Transverse colon (tissue), 4 donors: Measurements from ENCODE around the gene HADH. TPM values are rescaled to one million over a fixed set of nuclear protein-coding genes. Genes with fewer than 3 reads are reported as not detected.

ENCODE experiments used
- DNase-seq: peaks from one replicate; pipeline ENCODE4 v3.0.0-alpha.2; 2019
- H3K27ac ChIP-seq, 4 donors: fragments of 200-600 bp; sonication (generic); 2 replicates each; pipeline ENCODE4 v1.5.1; 2016 to 2018; ENCODE audit warnings: inconsistent platforms in 4 of 4
- H3K27me3 ChIP-seq: fragments of 200-600 bp; sonication (generic); 2 replicates; pipeline ENCODE4 v1.5.1; 2017; ENCODE audit warnings: inconsistent platforms
- H3K36me3 ChIP-seq, 4 donors: fragments of 200-600 bp; sonication (generic); 2 replicates each; pipeline ENCODE4 v1.5.1; 2017 to 2019; ENCODE audit warnings: inconsistent platforms in 4 of 4
- H3K4me1 ChIP-seq, 4 donors: fragments of 200-600 bp; sonication (generic); 2 replicates each; pipeline ENCODE4 v1.5.1; 2017 to 2020; ENCODE audit warnings: inconsistent platforms in 4 of 4
- H3K4me3 ChIP-seq, 4 donors: fragments of 200-600 bp; sonication (generic); 1 replicate in 1 of 4; 2 replicates in 3 of 4; pipeline versions ENCODE4 v1.5.1 to v1.6.1; 2017 to 2019; ENCODE audit warnings: inconsistent platforms in 4 of 4
- H3K9me3 ChIP-seq, 2 donors: fragments of 200-600 bp; sonication (generic); 2 replicates each; pipeline ENCODE4 v1.5.1; 2017 to 2019; ENCODE audit warnings: inconsistent platforms in 2 of 2
- EP300 ChIP-seq: sonication (generic); formaldehyde crosslinking; IDR thresholded peaks from one replicate; pipeline ENCODE4 v1.6.1; 2017; ENCODE audit warnings: antibody characterized with exemption, low read depth
- POLR2A ChIP-seq: fragments of 450-650 bp; IDR thresholded peaks from one replicate; pipeline ENCODE4 v1.6.1; 2016; ENCODE audit warnings: antibody characterized with exemption, mild to moderate bottlenecking, moderate library complexity
- POLR2AphosphoS5 ChIP-seq, 3 donors: sonication (generic); formaldehyde crosslinking; IDR thresholded peaks; one replicate each; pipeline ENCODE4 v1.6.1; 2016; ENCODE audit warnings: antibody characterized with exemption in 3 of 3
- WGBS, 2 donors: methylation state at CpG; one replicate each; pipeline ENCODE4 v1.1.5; 2018; ENCODE audit warnings: low coverage in 1 of 2; 5-methylcytosine and 5-hydroxymethylcytosine counted together
- in situ Hi-C, 4 donors: fragments of 200-750 bp; cut with MboI; loops; one replicate each; pipeline versions ENCODE4 v1.15.0 to v1.15.1; 2017; ENCODE audit warnings: low sequenced_read_pairs in 3 of 4, low pct_ligation_motif_present in 1 of 4, low pct_unique_long_range_greater_than_20kb in 1 of 4
- intact Hi-C: fragments of 100-400 bp; cut with DNase I; formaldehyde crosslinking; loops from one replicate; pipeline ENCODE4 v1.15.1; 2023; ENCODE audit warnings: low total_unique reads
- total RNA-seq, 4 donors: library from RNA; depleted of rRNA; stranded (reverse); fragments of >200 nt; gene quantifications; one replicate each; pipeline ENCODE4 v1.1.0, GENCODE V29; 2016
- TF ChIP-seq, protein P1 (sequence below), 5 experiments: fragments of 200-600 bp in 3 of 5; fragments of 450-650 bp in 2 of 5; sonication (generic) in 3 of 5; IDR thresholded peaks; 1 replicate in 2 of 5; 2 replicates in 3 of 5; pipeline ENCODE4 v1.5.1; 2016 to 2017; ENCODE audit warnings: antibody characterized with exemption in 5 of 5, inconsistent platforms in 3 of 5, mild to moderate bottlenecking in 2 of 5, moderate library complexity in 1 of 5

Gene HADH
- total RNA-seq, 4 donors from 2014 or later = 47.5 to 135 (median 117) TPM

DNA sequence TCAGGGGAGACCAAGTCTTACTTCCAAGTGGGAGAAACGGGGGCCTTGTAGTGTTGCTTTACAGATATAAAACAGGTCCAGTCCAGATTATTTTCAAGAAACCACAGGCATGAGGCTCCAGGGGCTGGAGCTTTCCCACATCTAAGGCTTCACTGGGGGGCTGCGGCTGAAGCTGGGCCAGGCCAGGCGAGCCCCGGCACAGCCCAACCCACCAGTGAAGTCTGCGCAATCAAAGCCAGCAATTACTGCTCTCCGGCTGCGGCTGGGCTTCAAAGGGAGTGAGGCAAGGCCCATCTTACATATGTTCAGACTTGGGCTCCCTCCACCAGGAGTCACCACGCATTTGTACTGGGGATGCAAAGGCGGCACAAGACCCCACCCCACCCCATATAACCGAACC, 61.7 kb downstream of the HADH start:
- H3K4me3 ChIP-seq = no peak overlapping the region
- H3K27me3 ChIP-seq = no peaks in the 10 kb centered on the region
- intact Hi-C loops = no loop called here
- H3K4me1 ChIP-seq = no peaks in the 10 kb centered on the region
- no peak overlapping the region for H3K27ac ChIP-seq
- no peak for DNase-seq
- 95 to 97% methylated on average over 5 to 10 of the region's 10 CpGs for WGBS, 2 donors
- no peak for TF ChIP-seq POLR2A
- TF ChIP-seq, protein P1, sequence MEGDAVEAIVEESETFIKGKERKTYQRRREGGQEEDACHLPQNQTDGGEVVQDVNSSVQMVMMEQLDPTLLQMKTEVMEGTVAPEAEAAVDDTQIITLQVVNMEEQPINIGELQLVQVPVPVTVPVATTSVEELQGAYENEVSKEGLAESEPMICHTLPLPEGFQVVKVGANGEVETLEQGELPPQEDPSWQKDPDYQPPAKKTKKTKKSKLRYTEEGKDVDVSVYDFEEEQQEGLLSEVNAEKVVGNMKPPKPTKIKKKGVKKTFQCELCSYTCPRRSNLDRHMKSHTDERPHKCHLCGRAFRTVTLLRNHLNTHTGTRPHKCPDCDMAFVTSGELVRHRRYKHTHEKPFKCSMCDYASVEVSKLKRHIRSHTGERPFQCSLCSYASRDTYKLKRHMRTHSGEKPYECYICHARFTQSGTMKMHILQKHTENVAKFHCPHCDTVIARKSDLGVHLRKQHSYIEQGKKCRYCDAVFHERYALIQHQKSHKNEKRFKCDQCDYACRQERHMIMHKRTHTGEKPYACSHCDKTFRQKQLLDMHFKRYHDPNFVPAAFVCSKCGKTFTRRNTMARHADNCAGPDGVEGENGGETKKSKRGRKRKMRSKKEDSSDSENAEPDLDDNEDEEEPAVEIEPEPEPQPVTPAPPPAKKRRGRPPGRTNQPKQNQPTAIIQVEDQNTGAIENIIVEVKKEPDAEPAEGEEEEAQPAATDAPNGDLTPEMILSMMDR (IDR thresholded peaks at IDR 0.05) = no peak
- no peak for TF ChIP-seq POLR2AphosphoS5 (IDR thresholded peaks at IDR 0.05)
- TF ChIP-seq EP300 = no peak
- H3K36me3 ChIP-seq = no peaks in the 10 kb centered on the region
- in situ Hi-C loops = no loop called here
- no peaks in the 10 kb centered on the region for H3K9me3 ChIP-seq

DNA sequence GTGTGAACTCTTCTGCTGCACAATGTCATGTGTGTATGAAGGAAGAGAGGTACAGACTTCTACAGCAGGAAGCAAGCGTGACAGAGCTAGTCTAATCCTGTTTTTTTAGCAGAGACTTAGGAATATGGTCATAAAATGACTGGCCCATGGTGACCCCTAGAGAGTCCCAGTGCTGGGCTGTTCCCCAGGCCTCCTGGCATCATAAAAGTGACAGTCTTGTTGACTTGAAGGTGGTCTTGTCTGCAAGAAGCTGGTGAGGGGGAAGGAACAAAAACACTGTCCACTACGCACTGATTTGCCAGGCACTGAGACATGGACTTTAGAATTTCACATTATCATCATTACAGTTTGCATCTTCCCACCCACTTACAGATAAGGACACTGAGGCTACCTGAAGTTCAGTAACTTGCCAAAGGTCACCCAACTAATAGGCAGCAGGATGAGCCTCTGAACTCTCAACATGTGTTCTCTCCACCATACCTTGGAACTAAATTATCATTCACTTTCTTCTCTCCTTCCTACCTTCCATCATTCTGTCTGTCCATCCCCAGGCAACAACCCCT, 63.0 kb downstream of the HADH start:
- TF ChIP-seq EP300 (no peak), POLR2A (no peak), POLR2AphosphoS5 (IDR thresholded peaks at IDR 0.05) (no peak)
- TF ChIP-seq, protein P1 (IDR thresholded peaks at IDR 0.05) = no peak
- Histone ChIP-seq H3K27ac (no peak overlapping the region), H3K36me3 (no peaks in the 10 kb centered on the region), H3K4me3 (no peak overlapping the region), H3K9me3 (no peaks in the 10 kb centered on the region), H3K4me1 (no peaks in the 10 kb centered on the region), H3K27me3 (no peaks in the 10 kb centered on the region)
- in situ Hi-C loops (no loop called here), intact Hi-C loops (no loop called here)
- 60 to 89% methylated on average over 1 to 2 of the region's 2 CpGs for WGBS, 2 donors
- DNase-seq = no peak

DNA sequence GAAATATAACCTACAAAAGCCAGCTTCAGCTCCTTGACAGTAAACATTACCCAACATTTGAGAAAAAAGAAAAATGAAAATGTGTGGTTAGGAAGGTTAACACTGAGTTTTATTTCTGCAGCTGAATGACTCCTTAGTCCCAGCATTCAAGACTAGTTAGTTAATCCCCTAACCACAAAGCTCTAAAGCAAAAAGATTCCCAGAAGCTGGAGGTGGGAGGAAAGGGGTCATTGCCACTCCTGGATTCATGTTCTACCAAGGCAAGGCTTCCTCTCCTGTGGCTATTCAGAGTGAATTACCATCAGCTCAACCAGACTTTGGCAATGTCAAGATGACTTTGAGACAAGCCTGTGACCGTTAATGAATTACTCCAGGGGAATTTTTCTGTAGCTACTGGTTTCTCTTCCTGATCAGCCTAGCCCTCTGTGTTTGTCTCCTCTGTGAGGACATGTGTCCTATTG, 63.6 kb downstream of the HADH start:
- TF ChIP-seq EP300 = no peak
- no peak for TF ChIP-seq POLR2AphosphoS5 (IDR thresholded peaks at IDR 0.05)
- no peak for TF ChIP-seq POLR2A
- TF ChIP-seq, protein P1 (IDR thresholded peaks at IDR 0.05) = no peak
- H3K4me3 ChIP-seq = no peak overlapping the region
- WGBS, 2 donors = 48 to 100% methylated on average over 1 of the region's 1 CpG
- H3K27ac ChIP-seq = no peak overlapping the region
- H3K27me3 ChIP-seq = no peaks in the 10 kb centered on the region
- no peaks in the 10 kb centered on the region for H3K4me1 ChIP-seq
- in situ Hi-C loops (no loop called here), intact Hi-C loops (no loop called here)
- H3K36me3 ChIP-seq = no peaks in the 10 kb centered on the region
- H3K9me3 ChIP-seq = no peaks in the 10 kb centered on the region
- DNase-seq = no peak

DNA sequence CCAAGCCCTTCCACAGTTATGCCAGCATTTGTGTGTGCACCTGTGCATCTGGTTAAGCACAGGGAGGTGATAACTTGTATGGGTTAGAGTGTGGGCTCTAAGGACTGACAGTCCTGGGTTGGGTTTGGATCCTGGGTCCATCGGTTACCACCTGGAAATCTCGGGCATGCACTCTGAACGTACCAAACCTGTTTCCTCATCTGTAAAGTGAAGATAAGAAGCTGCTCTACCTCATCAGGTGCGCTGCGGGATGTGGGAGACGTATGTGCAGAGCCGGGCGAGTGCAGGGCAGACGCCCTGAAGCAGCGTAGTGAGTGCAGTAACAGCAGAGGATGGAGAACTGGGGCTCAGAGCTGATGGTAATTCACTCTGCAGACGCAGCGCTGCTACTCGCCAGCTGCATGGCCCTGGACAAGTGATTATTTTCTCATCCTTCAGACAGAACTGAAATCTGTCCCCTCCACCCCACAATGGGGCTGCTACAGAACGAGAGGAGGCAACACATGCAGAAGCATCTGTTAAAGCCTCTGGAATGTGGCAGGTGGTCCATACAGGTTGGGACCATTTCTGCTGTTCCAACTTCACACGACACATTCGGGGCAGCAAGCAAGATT, 64.4 kb downstream of the HADH start:
- 88 to 100% methylated on average over 2 to 16 of the region's 16 CpGs for WGBS, 2 donors
- Histone ChIP-seq H3K27ac (no peak overlapping the region), H3K4me1 (no peaks in the 10 kb centered on the region), H3K27me3 (no peaks in the 10 kb centered on the region), H3K36me3 (no peaks in the 10 kb centered on the region), H3K4me3 (no peak overlapping the region), H3K9me3 (no peaks in the 10 kb centered on the region)
- TF ChIP-seq, protein P1 (IDR thresholded peaks at IDR 0.05) = no peak
- TF ChIP-seq POLR2AphosphoS5 (IDR thresholded peaks at IDR 0.05) = no peak
- no peak for TF ChIP-seq EP300
- TF ChIP-seq POLR2A = no peak
- in situ Hi-C loops = no loop called here
- intact Hi-C loops = no loop called here
- no peak for DNase-seq
